HepG2 (cell line): ENCODE data around the gene C2orf49. TPM values are rescaled to one million over a fixed set of nuclear protein-coding genes. Genes with fewer than 3 reads are reported as not detected.

ENCODE experiments used
- ATAC-seq: fragments of 200-7000 bp; cut with Tn5 transposase; 3 replicates; pipeline ENCODE4 v1.9.1; 2020; ENCODE audit warnings: mild to moderate bottlenecking, moderate library complexity
- BruUV-seq: library from RNA; stranded (reverse); fragments of 400-500 nt; replicated peaks from 2 replicates; lab custom pipeline; 2021; lab: Mats Ljungman, UMichigan
- CTCF ChIA-PET: fragments of 300-600 bp; formaldehyde crosslinking; extraction: SDS; loops from one replicate; lab custom pipeline; 2021; ENCODE audit warnings: low total read pairs, inconsistent platforms, low intra/inter-chr PET ratio; lab: Yijun Ruan, JAX
- POLR2A ChIA-PET: fragments of 350-600 bp; sonication (Branson Sonifier 250); formaldehyde crosslinking; loops from one replicate; lab custom pipeline; 2020; ENCODE audit warnings: antibody characterized with exemption, inconsistent platforms; lab: Yijun Ruan, JAX
- DNase-seq: peaks from one replicate; pipeline ENCODE4 v3.0.0-alpha.2; 2015; ENCODE audit warnings: low spot score
- FAIRE-seq: peaks from 3 replicates; lab custom pipeline; 2011; peaks lifted over from hg19 to GRCh38; lab: Jason Lieb, UNC
- H2AFZ ChIP-seq: one replicate; pipeline ENCODE4 v1.6.1; 2011; ENCODE audit warnings: low read length, inconsistent platforms
- H3K27ac ChIP-seq: fragments of 300-600 bp; 3 replicates; pipeline ENCODE4 v1.8.0; 2011; ENCODE audit warnings: mixed run types, mild to moderate bottlenecking, mixed read lengths, low read length, inconsistent platforms; ENCODE audit not compliant: insufficient read depth; ENCODE audit errors: extremely low read length
- H3K27me3 ChIP-seq, 2 experiments: fragments of 200-600 bp in 1 of 2; 2 replicates in 1 of 2; 3 replicates in 1 of 2; pipeline versions ENCODE4 v1.6.0 to v1.8.0; 2011; ENCODE audit warnings: low read length in 2 of 2, mild to moderate bottlenecking in 2 of 2, moderate library complexity in 2 of 2, inconsistent platforms in 1 of 2; ENCODE audit not compliant: insufficient read depth in 2 of 2, control insufficient read depth in 1 of 2
- H3K36me3 ChIP-seq, 2 experiments: fragments of 200-600 bp in 1 of 2; replicated peaks in 1 of 2; 2 replicates in 1 of 2; 3 replicates in 1 of 2; pipeline versions ENCODE4 v1.5.1 to v1.8.0; 2011; ENCODE audit warnings: low read length in 2 of 2, inconsistent platforms in 1 of 2; ENCODE audit not compliant: insufficient read depth in 2 of 2, control insufficient read depth in 1 of 2
- H3K4me1 ChIP-seq: 2 replicates; pipeline ENCODE4 v1.5.1; 2012; ENCODE audit warnings: low read length, inconsistent platforms; ENCODE audit not compliant: insufficient read depth
- H3K4me2 ChIP-seq: 2 replicates; pipeline ENCODE4 v1.6.0; 2011; ENCODE audit warnings: low read depth, low read length, inconsistent platforms
- H3K4me3 ChIP-seq, 3 experiments: fragments of 200-600 bp in 1 of 3; sonication (generic), shearing (Covaris generic) in 1 of 3; replicated peaks in 1 of 3; 2 replicates each; pipeline ENCODE4 v1.5.1; 2011 to 2016; ENCODE audit warnings: low read length in 3 of 3, inconsistent platforms in 2 of 3, low read depth in 2 of 3, mild to moderate bottlenecking in 2 of 3, control low read depth in 1 of 3, mixed read lengths in 1 of 3; ENCODE audit not compliant: insufficient read depth in 1 of 3
- H3K79me2 ChIP-seq: one replicate; pipeline ENCODE4 v1.6.1; 2011; ENCODE audit warnings: low read length, inconsistent platforms; ENCODE audit not compliant: insufficient read depth
- H3K9ac ChIP-seq: 2 replicates; pipeline ENCODE4 v1.6.0; 2011; ENCODE audit warnings: mild to moderate bottlenecking, low read depth, low read length, inconsistent platforms; ENCODE audit not compliant: insufficient read depth
- H3K9me3 ChIP-seq: 2 replicates; pipeline ENCODE4 v1.5.1; 2012; ENCODE audit warnings: mild to moderate bottlenecking, low read length
- H4K20me1 ChIP-seq: 2 replicates; pipeline ENCODE4 v1.6.0; 2011; ENCODE audit warnings: inconsistent platforms, mild to moderate bottlenecking, low read length, moderate library complexity; ENCODE audit not compliant: insufficient read depth
- CENPX ChIP-seq: sonication (generic); formaldehyde crosslinking; IDR thresholded peaks from 2 replicates; pipeline ENCODE4 v1.9.0; 2021; ENCODE audit warnings: mild to moderate bottlenecking, missing genetic modification reagents, moderate library complexity
- GATA4 ChIP-seq: sonication (generic); IDR thresholded peaks from 2 replicates; pipeline ENCODE4 v1.6.1; 2016; ENCODE audit warnings: antibody characterized with exemption, low read depth, borderline replicate concordance
- HMGXB4 ChIP-seq, 2 experiments: sonication (generic) in 1 of 2; formaldehyde crosslinking in 1 of 2; IDR thresholded peaks; 2 replicates each; pipeline versions ENCODE4 v1.4.0 to v1.6.1; 2018 to 2020; ENCODE audit warnings: missing genetic modification reagents in 2 of 2, borderline replicate concordance in 1 of 2, low read depth in 1 of 2, mild to moderate bottlenecking in 1 of 2, missing biosample characterization in 1 of 2
- HNRNPLL ChIP-seq: fragments of 200-400 bp; formaldehyde crosslinking; IDR thresholded peaks from 2 replicates; pipeline ENCODE4 v1.6.1; 2017; ENCODE audit warnings: mild to moderate bottlenecking, low read depth, low read length; ENCODE audit not compliant: poor library complexity, severe bottlenecking
- HOXA9 ChIP-seq: sonication (generic); formaldehyde crosslinking; IDR thresholded peaks from 2 replicates; pipeline ENCODE4 v1.8.1; 2022; ENCODE audit warnings: missing genetic modification reagents, mild to moderate bottlenecking, moderate library complexity, borderline replicate concordance
- NFE2 ChIP-seq: sonication (generic); formaldehyde crosslinking; IDR thresholded peaks from 2 replicates; pipeline ENCODE4 v1.4.0; 2020; ENCODE audit warnings: missing genetic modification reagents
- NKX3-1 ChIP-seq: sonication (generic); formaldehyde crosslinking; IDR thresholded peaks from 2 replicates; pipeline ENCODE4 v1.5.0; 2020; ENCODE audit warnings: missing genetic modification reagents
- NR2F1 ChIP-seq, 2 experiments: fragments of 450-650 bp in 1 of 2; formaldehyde crosslinking in 1 of 2; IDR thresholded peaks; 2 replicates each; pipeline versions ENCODE4 v1.5.0 to v1.6.1; 2016 to 2020; ENCODE audit warnings: mild to moderate bottlenecking in 1 of 2, missing compliant biosample characterization in 1 of 2, missing genetic modification reagents in 1 of 2, moderate library complexity in 1 of 2
- RARG ChIP-seq: sonication (generic); formaldehyde crosslinking; IDR thresholded peaks from 2 replicates; pipeline ENCODE4 v1.4.0; 2020; ENCODE audit warnings: low read depth, mild to moderate bottlenecking, missing genetic modification reagents
- SMC3 ChIP-seq: IDR thresholded peaks from 2 replicates; pipeline ENCODE4 v1.6.1; 2011; ENCODE audit warnings: low read length, improper control_type of control experiment
- SP2 ChIP-seq: sonication (generic); formaldehyde crosslinking; IDR thresholded peaks from 2 replicates; pipeline ENCODE4 v1.5.1; 2020; ENCODE audit warnings: mild to moderate bottlenecking, missing genetic modification reagents
- TBL1XR1 ChIP-seq: fragments of 150-350 bp; IDR thresholded peaks from 2 replicates; pipeline ENCODE4 v1.6.1; 2014; ENCODE audit warnings: borderline replicate concordance, low read length; ENCODE audit not compliant: partially characterized antibody
- TCF12 ChIP-seq, 2 experiments: fragments of 450-650 bp in 1 of 2; sonication (generic) in 1 of 2; formaldehyde crosslinking in 1 of 2; IDR thresholded peaks; 2 replicates each; pipeline versions ENCODE4 v1.6.1 to v1.8.0; 2017 to 2022; ENCODE audit warnings: antibody characterized with exemption in 1 of 2, mild to moderate bottlenecking in 1 of 2, missing genetic modification reagents in 1 of 2, moderate library complexity in 1 of 2
- ZNF12 ChIP-seq: sonication (generic); formaldehyde crosslinking; IDR thresholded peaks from 2 replicates; pipeline ENCODE4 v1.5.0; 2020; ENCODE audit warnings: missing genetic modification reagents
- ZNF180 ChIP-seq: sonication (generic); formaldehyde crosslinking; IDR thresholded peaks from 2 replicates; pipeline ENCODE4 v1.4.0; 2020; ENCODE audit warnings: low read depth, missing genetic modification reagents, borderline replicate concordance
- ZNF263 ChIP-seq: sonication (generic); formaldehyde crosslinking; IDR thresholded peaks from 2 replicates; pipeline ENCODE4 v1.4.0; 2020; ENCODE audit warnings: missing genetic modification reagents
- ZNF282 ChIP-seq: fragments of 450-650 bp; IDR thresholded peaks from 2 replicates; pipeline ENCODE4 v1.6.1; 2018; ENCODE audit not compliant: partially characterized antibody
- ZNF850 ChIP-seq: sonication (generic); formaldehyde crosslinking; conservative IDR thresholded peaks from 2 replicates; pipeline ENCODE4 v1.9.0; 2021; ENCODE audit warnings: mild to moderate bottlenecking, missing genetic modification reagents
- WGBS: methylation state at CpG from one replicate; pipeline ENCODE4 v1.1.6; 2017; ENCODE audit warnings: low lambda C conversion rate; 5-methylcytosine and 5-hydroxymethylcytosine counted together
- in situ Hi-C: cut with HindIII; loops from 2 replicates; pipeline ENCODE4 v1.10.0; 2017; ENCODE audit warnings: low pct_unique_long_range_greater_than_20kb; ENCODE audit not compliant: extremely low pct_ligation_motif_present
- intact Hi-C: fragments of 100-400 bp; cut with micrococcal nuclease; formaldehyde crosslinking; loops from one replicate; pipeline ENCODE4 v1.10.0; 2022; ENCODE audit not compliant: unreplicated experiment
- polyA plus RNA-seq, 8 experiments: library from polyadenylated mRNA; depleted of rRNA in 3 of 8; stranded (reverse) in 7 of 8; unstranded in 1 of 8; fragments of >200 nt; fragmentation: Illumina TruSeq in 4 of 8; extraction: Trizol in 4 of 8; gene quantifications; 2 replicates each; pipeline versions ENCODE4 v1.2.1 to v1.2.3, GENCODE V29; 2011 to 2016; ENCODE audit warnings: low read depth in 4 of 8, missing spikeins in 1 of 8, mixed read lengths in 1 of 8; ENCODE audit not compliant: insufficient read depth in 1 of 8
- total RNA-seq, 5 experiments: library from RNA; depleted of rRNA; stranded (reverse); fragments of >200 nt; fragmentation: Illumina TruSeq; extraction: Trizol; gene quantifications; 2 replicates each; pipeline ENCODE4 v1.2.3, GENCODE V29; 2016; ENCODE audit warnings: low read depth in 1 of 5

C2orf49 gene
- total and polyA plus RNA-seq, 2 of the 13 experiments (the other 11 are each of a cell fraction or from before 2014, with no cell fraction given), result 24.7 to 28.8 TPM

GRCh38 chr2:105365206-105365605 is 27.9 kb downstream of the C2orf49 start:
- CTCF ChIA-PET, result no interaction called here
- peaks cover 17 to 30% of the 10 kb centered on the region in 2 experiments for H3K36me3 ChIP-seq

GRCh38 chr2:105368759-105369408 is 31.5 kb downstream of the C2orf49 start:
- no TSS peak for BruUV-seq
- CTCF ChIA-PET, result interaction anchor here (1.8 to 3.4 kb wide), 2 partner anchors 151 to 177 kb away, joined by 11 to 78 read pairs; no protein-coding TSS in a partner anchor
- no peaks in the 10 kb centered on the region for H3K27me3 ChIP-seq
- 95% methylated on average over 8 of the region's 8 CpGs for WGBS
- no peaks in the 10 kb centered on the region; the same call in 1 of the 2 replicates for H4K20me1 ChIP-seq
- H3K36me3 ChIP-seq, result peaks cover 8 to 30% of the 10 kb centered on the region in 2 experiments
- no peaks in the 10 kb centered on the region for H3K79me2 ChIP-seq
- no peak overlapping the region for H3K27ac ChIP-seq
- H3K4me3 ChIP-seq, result no peak overlapping the region
- no peak overlapping the region for H3K9ac ChIP-seq
- no peak overlapping the region for H2AFZ ChIP-seq
- DNase-seq (no peak), ATAC-seq (no peak), FAIRE-seq (no peak)
- no peaks in the 10 kb centered on the region for H3K9me3 ChIP-seq
- H3K4me1 ChIP-seq, result peaks cover 15% of the 10 kb centered on the region
- in situ Hi-C loops, result no loop called here
- H3K4me2 ChIP-seq, result no peak overlapping the region
- intact Hi-C loops, result loop anchor here (1.0 to 2.0 kb wide), 3 partner anchors 36 to 176 kb away; no protein-coding TSS in a partner anchor
- TF ChIP-seq GATA4 (no peak), RARG (CRISPR knock-in tag) (no peak), HOXA9 (CRISPR knock-in tag) (no peak), NR2F1 (CRISPR knock-in tag; IDR thresholded peaks at IDR 0.05) (no peak), ZNF282 (no peak), HMGXB4 (CRISPR knock-in tag; IDR thresholded peaks at IDR 0.05; ENCODE audit: borderline replicate concordance in 1 of 2, low read depth in 1 of 2) (no peak), SMC3 (no peak), ZNF263 (CRISPR knock-in tag) (no peak), CENPX (no peak), ZNF12 (CRISPR knock-in tag) (no peak), SP2 (no peak), TCF12 (IDR thresholded peaks at IDR 0.05) (no peak), TCF12 (CRISPR knock-in tag; IDR thresholded peaks at IDR 0.05) (no peak), TBL1XR1 (no peak)
- POLR2A ChIA-PET, result no interaction called here

More at GRCh38 chr2:105365206-105365605, 27.9 kb downstream of the C2orf49 start:
- Histone ChIP-seq H3K4me2 (no peak overlapping the region), H3K27ac (no peak overlapping the region), H4K20me1 (no peaks in the 10 kb centered on the region), H3K4me3 (no peak overlapping the region), H3K27me3 (no peaks in the 10 kb centered on the region), H2AFZ (no peak overlapping the region), H3K79me2 (no peaks in the 10 kb centered on the region), H3K9ac (no peak overlapping the region), H3K4me1 (0 out of 2 replicates have a peak, but pooled peaks cover 4% of the 10 kb centered on the region), H3K9me3 (no peaks in the 10 kb centered on the region)
- no peak for ATAC-seq
- FAIRE-seq, result no peak
- POLR2A ChIA-PET, result no interaction called here
- no TSS peak for BruUV-seq
- 93% methylated on average over 3 of the region's 3 CpGs for WGBS
- in situ Hi-C loops, result no loop called here
- DNase-seq, result no peak
- intact Hi-C loops, result no loop called here
- no peak for TF ChIP-seq NKX3-1 (CRISPR knock-in tag)
- no peak for TF ChIP-seq HNRNPLL
- TF ChIP-seq ZNF850 (CRISPR knock-in tag), result no peak
- TF ChIP-seq ZNF180, result no peak
- TF ChIP-seq NFE2 (CRISPR knock-in tag), result no peak
